Measurements from ENCODE around the gene CCDC50.

CCDC50 gene

GRCh38 chr3:191380001-191380400 lies 50.8 kb downstream of the CCDC50 start:
- no peak for TF ChIP-seq CTCF (IDR thresholded peaks at IDR 0.05; ENCODE audit: low read depth, low read length, missing control alignments)
- no peak overlapping the region for H3K4me3 ChIP-seq (replicated peaks; ENCODE audit: low read depth, low read length)
- no peak for DNase-seq (ENCODE audit: extremely low read depth, low read depth)

GRCh38 chr3:191381303-191381702 lies 52.1 kb downstream of the CCDC50 start:
- H3K4me3 ChIP-seq (replicated peaks; ENCODE audit: low read depth, low read length) = no peak overlapping the region
- DNase-seq (ENCODE audit: extremely low read depth, low read depth) = no peak
- TF ChIP-seq CTCF (IDR thresholded peaks at IDR 0.05; ENCODE audit: low read depth, low read length, missing control alignments) = no peak

- TF ChIP-seq CTCF (IDR thresholded peaks at IDR 0.05; ENCODE audit: low read depth, low read length, missing control alignments) = no peak
- DNase-seq (ENCODE audit: extremely low read depth, low read depth) = no peak
- no peak overlapping the region for H3K4me3 ChIP-seq (replicated peaks; ENCODE audit: low read depth, low read length)
These were observed 53.5 kb downstream of the CCDC50 start for GRCh38 chr3:191382661-191383060.

DNA sequence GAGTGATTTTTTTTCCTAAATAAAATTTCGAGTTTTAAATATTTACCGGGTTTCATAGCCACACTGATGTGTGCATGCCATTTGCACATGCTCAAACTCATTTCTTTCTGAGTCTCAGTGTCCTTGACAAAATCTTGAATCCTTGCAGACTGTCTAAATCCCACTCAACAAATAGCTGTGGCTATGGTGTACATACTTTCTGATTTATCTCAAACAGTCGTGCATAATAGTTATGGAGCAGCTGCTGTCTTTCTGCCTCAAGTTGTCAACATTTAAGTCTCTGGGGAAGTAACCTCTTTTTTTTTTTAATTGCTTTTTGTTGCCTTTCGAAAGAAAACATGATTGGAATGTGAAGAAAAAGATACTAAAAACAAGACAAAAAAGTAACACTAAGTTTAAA lies 53.9 kb downstream of the CCDC50 start:
- DNase-seq (ENCODE audit: extremely low read depth, low read depth) = no peak
- H3K4me3 ChIP-seq (replicated peaks; ENCODE audit: low read depth, low read length) = no peak overlapping the region
- no peak for TF ChIP-seq CTCF (IDR thresholded peaks at IDR 0.05; ENCODE audit: low read depth, low read length, missing control alignments)

DNA sequence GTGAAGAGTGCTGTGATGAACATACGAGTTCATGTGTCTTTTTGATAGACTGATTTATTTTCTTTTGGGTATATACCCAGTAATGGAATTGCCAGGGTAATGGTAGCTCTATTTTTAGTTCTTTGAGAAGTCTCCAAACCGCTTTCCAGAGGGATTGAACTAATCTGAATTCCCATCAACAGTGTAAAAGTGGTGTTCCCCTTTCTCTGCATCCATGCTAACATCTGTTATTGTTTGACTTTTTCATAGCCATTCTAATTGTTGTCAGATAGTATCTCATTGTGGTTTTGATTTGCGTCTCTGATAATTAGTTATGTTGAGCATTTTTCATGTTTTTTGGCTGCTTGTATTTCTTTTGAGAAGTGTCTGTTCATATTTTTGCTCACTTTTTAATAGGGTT lies 55.9 kb downstream of the CCDC50 start:
- TF ChIP-seq CTCF (IDR thresholded peaks at IDR 0.05; ENCODE audit: low read depth, low read length, missing control alignments) = no peak
- no peak overlapping the region for H3K4me3 ChIP-seq (replicated peaks; ENCODE audit: low read depth, low read length)

DNA sequence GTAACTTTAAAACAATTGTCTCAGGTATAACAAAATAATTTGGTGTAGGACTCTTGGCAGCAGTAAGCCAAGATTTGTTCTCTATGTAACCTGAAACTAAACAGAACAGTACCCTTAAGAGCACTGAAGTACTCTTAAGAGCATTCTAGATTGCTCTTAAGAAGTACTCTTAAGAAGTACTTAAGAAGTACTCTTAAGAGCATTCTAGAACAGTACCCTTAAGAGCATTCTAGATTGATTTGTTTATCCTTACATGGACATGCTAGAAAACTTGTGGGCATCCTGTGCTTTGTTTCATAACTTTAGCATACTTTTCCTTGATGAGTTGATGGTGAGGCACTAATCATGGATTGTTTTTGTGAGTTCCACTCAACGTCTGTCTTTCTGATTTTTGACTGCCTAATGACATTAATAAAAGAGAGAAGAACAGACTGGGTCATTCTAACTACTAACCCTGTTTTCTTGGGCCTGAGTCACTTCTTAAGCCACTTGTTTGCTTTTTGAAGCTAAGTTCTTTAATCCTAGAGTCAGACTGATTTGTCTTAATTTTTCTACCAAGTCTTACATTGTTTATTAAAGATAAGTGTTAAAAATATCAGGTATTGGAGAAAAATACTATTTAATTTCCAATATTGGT lies 58.4 kb downstream of the CCDC50 start:
- no peak for TF ChIP-seq CTCF (IDR thresholded peaks at IDR 0.05; ENCODE audit: low read depth, low read length, missing control alignments)
- DNase-seq (ENCODE audit: extremely low read depth, low read depth) = no peak

More for the DNA sequence above, 55.9 kb downstream of the CCDC50 start:
- no peak for DNase-seq (ENCODE audit: extremely low read depth, low read depth)

GRCh38 chr3:191388823-191389222 lies 59.6 kb downstream of the CCDC50 start:
- H3K4me3 ChIP-seq (replicated peaks; ENCODE audit: low read depth, low read length) = no peak overlapping the region
- peak; percentile 4 for TF ChIP-seq CTCF (IDR thresholded peaks at IDR 0.05; ENCODE audit: low read depth, low read length, missing control alignments)
- no peak for DNase-seq (ENCODE audit: extremely low read depth, low read depth)

More for the DNA sequence above, 58.4 kb downstream of the CCDC50 start:
- H3K4me3 ChIP-seq (replicated peaks; ENCODE audit: low read depth, low read length) = no peak overlapping the region
